Dermis blood vessel endothelial cell (primary cell): Measurements from ENCODE around the gene ZDHHC20. TPM values are rescaled to one million over a fixed set of nuclear protein-coding genes. Genes with fewer than 3 reads are reported as not detected.
A peak's percentile ranks its signal among the peaks of the same experiment; 100 is the strongest.
"Not testable (repeated sequence)": the region's sequence is repeated elsewhere in the genome, so short reads cannot be mapped to it uniquely, and the experiment has no call there.

ENCODE experiments used
- DNase-seq: peaks from one replicate; pipeline ENCODE4 v3.0.0; 2010
- total RNA-seq: library from RNA; depleted of rRNA; stranded (reverse); fragments of >200 nt; gene quantifications from 2 replicates; pipeline ENCODE4 v1.2.3, GENCODE V29; 2014

ZDHHC20 gene
- total RNA-seq, 1 donor from 2014 or later = 110 TPM

DNA sequence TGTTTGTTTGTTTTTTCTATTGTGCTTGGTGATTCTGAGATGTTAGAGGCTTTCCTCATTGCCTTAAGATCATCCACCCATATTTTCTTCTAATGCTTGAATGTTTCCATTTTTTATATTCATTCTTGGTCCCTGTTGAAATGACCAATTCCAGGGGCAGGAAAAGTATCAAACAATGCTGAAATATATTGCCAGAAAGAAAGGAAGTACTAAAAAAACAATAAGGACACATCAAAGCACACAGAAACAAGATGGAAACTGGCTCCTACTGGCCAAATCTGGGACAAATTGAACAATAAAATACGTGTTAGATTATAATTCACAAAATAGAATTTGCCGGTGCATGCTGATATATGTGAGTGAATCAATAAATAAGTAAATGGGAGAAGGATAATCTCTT lies 23.9 kb downstream of the ZDHHC20 start:
- peak; percentile 49 for DNase-seq

GRCh38 chr13:21434588-21434987 lies 24.5 kb downstream of the ZDHHC20 start:
- DNase-seq = no peak

DNA sequence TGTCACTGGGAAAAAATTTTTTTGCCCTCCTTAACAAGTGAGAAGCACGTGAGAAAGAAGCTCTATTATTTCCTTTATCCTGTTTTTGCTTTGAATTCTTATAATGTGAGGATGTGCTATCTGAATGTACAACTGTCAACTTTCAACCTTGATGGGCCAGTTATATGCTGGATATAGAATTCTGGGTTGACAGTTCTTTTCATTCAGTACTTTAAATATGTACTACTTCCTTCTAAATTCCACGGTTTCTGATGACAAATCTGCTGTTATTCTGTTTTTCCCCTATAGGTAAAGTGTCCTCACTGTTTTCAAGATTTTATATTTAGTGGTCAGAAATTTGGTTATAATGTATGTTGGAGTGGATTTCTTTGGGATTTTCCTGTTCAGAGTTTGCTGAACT lies 29.9 kb downstream of the ZDHHC20 start:
- no peak for DNase-seq

- no peak for DNase-seq
Measured at GRCh38 chr13:21427741-21428140, 31.4 kb downstream of the ZDHHC20 start.

GRCh38 chr13:21426238-21426637 lies 32.9 kb downstream of the ZDHHC20 start:
- no peak for DNase-seq

- peak; percentile 39 for DNase-seq
Measured at GRCh38 chr13:21420706-21421105, 38.4 kb downstream of the ZDHHC20 start.

GRCh38 chr13:21413013-21413412 lies 46.1 kb downstream of the ZDHHC20 start:
- DNase-seq = peak; percentile 34

GRCh38 chr13:21410453-21410852 lies 48.6 kb downstream of the ZDHHC20 start:
- DNase-seq = peak; percentile 22

- DNase-seq = no peak
Measured at GRCh38 chr13:21405309-21405708, 53.8 kb downstream of the ZDHHC20 start.

DNA sequence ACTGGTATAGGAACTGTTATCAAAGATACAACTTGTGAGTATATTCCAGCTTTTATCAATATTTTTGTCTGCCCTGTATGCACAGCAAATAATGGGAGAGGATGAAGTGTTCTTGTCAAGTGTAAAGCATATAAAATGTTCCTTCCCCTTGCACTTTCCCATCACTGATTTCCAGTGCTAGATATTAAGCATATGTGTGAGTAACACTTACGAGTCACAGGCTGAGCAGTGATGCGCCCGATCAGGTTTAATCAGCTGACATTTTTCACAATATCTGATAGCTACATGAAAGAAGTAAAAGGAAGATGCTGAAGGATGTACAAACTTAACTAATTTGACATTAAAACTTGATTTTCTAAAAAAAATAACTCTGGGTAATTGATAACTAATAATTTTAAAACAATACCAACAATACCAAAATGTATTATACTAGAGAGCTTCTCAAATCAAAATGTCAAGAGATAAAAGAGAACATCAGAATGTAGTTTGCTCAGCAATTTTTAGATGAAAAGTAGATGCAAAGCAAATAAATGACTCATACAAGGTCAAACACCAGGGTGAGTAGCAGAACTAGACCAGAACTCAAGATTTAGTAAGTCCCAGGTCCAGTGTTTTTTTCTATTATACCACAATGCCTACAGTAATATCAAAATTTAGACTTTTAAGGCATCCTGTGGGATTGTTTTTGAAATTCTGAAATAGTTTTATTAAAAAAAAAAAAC lies 56.4 kb downstream of the ZDHHC20 start:
- peak; percentile 8 for DNase-seq

DNA sequence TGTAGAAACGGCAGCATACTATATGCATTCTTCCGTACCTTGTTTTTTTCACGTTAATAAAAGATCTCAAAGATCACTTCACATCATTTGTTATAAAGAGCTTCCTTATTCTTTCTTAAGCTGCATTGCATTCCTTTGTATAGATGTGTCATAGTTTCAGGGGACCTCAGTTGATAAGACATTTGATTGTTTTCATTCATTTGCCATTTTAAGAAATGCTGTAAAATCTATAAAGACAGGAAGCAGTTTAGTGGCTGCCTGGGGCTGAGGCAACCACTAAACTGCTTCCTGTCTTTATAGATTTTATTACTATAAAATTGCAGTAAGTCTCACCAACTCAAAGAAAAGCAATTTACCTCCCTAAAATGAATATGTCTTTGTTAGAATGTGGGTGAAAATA lies 59.4 kb downstream of the ZDHHC20 start:
- DNase-seq = peak; percentile 67

DNA sequence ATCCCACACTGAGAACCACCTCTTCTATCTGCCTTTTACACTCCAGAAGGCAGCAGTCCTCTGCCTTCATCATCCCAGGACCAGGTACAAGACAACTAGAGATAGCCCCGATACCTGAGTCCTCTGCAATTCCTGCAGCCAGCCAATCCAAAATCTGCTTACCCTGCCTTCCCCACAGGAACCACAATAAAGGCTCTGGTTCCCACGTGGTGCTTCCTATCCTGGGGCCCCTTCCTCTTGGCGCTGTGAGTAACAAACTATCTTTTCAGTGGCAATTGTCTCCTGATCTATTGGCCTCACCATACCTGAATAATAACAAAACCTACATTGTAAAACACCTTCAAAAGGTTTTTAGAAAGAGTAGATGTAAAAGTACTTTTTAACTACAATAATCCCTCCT lies 63.1 kb downstream of the ZDHHC20 start:
- DNase-seq = no peak

DNA sequence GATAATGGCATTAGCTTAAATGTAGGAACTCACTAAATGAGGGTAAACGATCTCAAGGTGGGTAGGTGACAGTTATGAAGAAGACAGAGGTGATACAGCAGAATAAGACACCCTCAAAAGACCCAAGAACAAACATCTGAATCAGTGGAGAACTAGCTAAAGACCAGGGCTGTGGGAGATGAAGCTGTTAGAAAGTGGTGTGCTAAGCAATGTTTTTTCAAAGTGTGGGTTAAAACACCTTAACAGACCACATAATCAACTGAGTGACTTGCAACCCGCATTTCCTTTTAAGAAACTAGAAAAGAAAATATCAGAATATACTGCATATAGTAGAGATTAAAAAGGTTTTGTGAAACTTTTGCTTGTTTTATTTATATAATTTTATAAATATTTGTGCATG lies 70.0 kb downstream of the ZDHHC20 start:
- DNase-seq = no peak

DNA sequence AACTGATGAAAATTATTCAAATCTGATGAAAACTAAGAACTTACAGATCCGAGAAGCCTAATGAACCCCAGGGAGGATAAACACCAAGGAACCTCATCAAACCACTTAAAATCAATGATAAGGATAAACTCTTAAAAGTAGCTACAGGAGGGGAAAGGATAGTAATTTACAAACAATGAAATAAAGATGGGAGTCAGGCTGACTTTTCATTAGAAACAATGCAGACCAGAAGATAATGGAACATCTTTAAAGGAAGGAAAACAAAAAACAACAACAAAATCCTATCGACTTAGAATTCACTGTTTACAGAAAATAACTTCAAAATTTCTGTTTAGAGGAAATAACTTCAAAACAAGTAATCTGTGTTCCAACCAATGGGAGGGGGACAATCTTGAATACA lies 73.4 kb downstream of the ZDHHC20 start:
- DNase-seq = no peak

GRCh38 chr13:21383090-21383489 lies 76.0 kb downstream of the ZDHHC20 start:
- DNase-seq = no peak

GRCh38 chr13:21376998-21377985 lies 81.8 kb downstream of the ZDHHC20 start:
- not testable (repeated sequence) for DNase-seq

DNA sequence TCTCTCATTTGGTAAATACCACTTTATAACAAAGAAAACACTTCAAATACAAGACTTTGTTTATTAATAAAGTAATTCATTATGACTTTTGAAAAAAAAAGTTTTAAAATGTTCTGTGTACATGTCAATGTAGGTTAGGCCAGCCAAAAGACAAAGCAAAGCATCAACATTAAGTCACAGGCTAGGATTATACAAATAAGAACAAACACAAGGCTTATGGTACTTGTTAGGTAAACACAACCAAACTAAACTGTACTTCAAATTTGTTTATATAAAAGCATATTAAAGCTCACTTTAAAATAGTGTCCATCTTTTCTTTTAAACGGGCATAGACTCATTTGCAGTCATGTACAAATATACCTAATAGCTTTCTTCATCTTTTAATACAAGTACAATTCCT lies 86.6 kb downstream of the ZDHHC20 start:
- DNase-seq = no peak

DNA sequence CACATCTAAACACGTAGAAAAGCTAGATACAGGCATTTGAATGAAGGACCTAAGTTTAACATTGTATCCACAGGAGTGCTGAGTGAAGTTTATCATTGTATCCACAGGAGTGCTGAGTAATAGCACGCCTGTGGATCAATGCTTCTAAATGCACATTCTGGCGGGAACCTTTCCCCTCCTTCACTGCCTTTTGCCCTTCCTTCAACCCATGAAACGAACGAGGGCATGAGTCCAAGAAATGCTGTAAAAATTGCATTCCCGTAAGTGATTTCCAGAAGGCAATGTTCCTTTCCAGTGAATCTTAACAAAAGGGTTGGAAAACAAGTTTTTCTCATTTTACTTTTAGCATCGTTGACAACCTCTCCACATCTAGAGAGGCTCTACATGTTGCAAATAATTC lies 88.1 kb downstream of the ZDHHC20 start:
- no peak for DNase-seq

GRCh38 chr13:21365574-21365973 lies 93.5 kb downstream of the ZDHHC20 start:
- no peak for DNase-seq

- DNase-seq = no peak
Measured at GRCh38 chr13:21364916-21365315, 94.2 kb downstream of the ZDHHC20 start.

DNA sequence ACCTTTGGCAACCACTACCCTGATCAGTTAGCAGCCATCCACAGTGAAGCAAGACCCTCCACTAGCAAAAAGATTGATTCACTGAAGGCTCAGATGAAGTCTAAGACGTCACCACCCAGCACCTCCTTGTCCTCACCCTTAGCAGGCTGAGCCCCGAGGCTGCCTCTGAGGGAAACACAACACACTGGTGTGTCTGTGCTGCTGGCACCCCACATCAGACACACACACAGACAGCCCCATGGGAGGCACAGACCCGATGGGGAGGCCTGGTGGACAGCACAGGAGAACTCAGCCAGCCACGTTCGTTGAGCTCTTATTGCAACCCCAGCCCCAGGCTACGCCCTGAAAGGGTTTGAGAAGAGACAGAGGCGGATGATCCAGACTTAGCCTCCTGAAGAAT lies 94.7 kb downstream of the ZDHHC20 start:
- no peak for DNase-seq

DNA sequence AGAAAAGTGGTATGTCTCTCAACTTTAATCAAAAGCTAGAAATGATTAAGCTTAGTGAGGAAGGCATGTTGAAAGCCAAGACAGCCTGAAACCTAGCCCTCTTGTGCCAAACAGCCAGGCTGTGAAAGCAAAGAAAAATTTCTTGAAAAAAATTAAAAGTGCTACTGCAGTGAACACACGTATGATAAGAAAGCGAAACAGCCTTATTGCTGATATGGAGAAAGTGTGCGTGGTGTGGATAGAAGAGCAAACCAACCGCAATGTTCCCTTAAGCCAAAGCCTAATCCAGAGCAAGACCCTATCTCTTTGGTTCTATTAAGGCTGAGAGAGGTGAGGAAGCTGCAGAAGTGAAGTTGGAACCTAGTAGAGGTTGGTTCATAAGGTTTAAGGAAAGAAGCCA lies 96.4 kb downstream of the ZDHHC20 start:
- DNase-seq = no peak

DNA sequence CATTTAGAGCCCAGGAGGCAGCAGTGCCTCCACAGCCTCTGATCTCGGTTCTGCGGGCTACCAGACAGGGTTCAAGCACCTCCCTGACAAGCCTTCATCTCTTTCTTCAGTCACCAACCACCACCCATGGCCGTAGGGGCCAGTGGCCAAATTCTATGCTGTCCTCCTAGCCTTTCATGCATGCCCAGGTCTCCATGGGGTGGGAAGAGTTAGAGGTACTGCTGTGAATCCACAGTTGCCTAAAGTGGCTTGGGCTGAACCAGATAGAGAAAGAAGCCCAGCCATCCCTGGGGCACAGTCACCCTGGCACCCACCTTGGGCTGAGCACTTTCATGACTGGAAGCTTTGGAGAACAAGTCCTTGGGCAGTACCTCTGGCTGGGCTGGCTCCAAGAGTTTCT lies 97.4 kb downstream of the ZDHHC20 start:
- no peak for DNase-seq

DNA sequence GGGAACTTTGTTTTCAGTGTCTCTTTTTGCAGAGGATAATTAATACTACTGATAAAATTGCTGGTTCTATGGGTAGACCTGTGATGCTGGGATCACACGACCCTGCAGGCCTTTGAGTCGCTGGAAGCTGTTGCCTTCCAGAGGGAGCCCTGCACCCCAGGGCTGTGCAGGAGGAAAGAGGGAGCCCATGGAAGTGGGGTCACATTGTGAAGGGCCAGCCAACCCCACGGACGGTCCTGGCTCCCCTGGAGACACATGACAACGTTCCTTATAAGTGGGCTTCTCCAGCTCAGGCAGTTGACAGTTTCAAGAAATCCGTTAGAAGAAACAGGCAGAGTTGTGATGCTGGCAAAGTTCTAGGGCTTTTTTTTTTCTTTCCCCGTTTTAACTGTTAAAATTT lies 98.0 kb downstream of the ZDHHC20 start:
- DNase-seq = no peak
